Pulmonary artery endothelial cell (primary cell): Measurements from ENCODE around the gene TUB. TPM values are rescaled to one million over a fixed set of nuclear protein-coding genes. Genes with fewer than 3 reads are reported as not detected.
A peak's percentile ranks its signal among the peaks of the same experiment; 100 is the strongest.

Source experiments
- DNase-seq: peaks from one replicate; pipeline ENCODE4 v3.0.0-alpha.2; 2011; ENCODE audit warnings: low read depth, low spot score
- total RNA-seq: library from RNA; depleted of rRNA; stranded (reverse); fragments of >200 nt; gene quantifications from 2 replicates; pipeline ENCODE4 v1.2.3, GENCODE V29; 2014

TUB gene, protein sequence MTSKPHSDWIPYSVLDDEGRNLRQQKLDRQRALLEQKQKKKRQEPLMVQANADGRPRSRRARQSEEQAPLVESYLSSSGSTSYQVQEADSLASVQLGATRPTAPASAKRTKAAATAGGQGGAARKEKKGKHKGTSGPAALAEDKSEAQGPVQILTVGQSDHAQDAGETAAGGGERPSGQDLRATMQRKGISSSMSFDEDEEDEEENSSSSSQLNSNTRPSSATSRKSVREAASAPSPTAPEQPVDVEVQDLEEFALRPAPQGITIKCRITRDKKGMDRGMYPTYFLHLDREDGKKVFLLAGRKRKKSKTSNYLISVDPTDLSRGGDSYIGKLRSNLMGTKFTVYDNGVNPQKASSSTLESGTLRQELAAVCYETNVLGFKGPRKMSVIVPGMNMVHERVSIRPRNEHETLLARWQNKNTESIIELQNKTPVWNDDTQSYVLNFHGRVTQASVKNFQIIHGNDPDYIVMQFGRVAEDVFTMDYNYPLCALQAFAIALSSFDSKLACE
- 1.3 and 1.8 TPM in 2 replicates for total RNA-seq

DNA sequence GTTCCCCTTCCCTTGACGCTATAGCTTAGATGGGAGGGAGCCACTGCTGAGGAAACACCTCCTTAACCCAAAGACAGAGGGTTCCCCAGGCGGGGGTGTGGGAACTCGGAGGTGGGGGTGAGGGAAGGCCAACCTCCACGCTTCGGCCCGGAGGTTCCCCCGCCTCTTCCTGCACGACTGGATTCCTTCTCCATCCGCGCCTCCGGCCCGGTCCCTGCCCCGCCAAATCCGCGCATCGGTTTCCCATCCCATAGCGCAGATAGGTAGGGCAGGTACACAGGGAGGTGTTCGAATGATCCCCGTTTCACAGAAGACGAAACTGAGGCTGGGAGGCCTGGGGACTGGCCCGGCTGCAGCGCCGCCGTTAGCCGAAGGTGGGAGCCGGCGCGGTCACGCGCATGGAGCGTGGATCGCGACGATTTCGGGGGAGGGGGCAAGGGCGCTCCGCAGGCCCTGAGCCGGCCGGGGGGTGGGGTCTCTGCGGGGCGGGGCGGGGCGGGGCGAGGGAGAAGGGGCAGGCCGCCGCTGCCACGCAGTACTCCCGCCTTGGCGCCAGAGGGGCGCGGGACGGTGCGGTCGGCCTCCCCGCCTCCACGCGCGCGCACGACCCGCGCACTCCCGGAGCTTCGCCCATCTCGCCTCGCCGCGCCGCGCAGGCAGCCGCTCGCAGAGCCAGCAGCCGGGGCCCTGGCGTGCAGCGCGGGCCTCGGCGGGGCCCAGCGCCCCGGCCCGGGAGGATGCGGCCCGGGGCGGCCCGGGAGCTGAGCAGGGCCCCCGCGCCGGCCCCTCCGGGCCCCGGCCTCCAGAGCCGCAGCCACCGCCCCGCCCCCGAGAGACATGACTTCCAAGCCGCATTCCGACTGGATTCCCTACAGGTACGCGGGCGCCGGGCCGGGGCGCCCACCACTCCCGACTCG lies at the start of gene TUB:
TSS of gene TUB (plus strand) at position 538 of the 917 bp plus-strand sequence. CDS start at position 838, 300 bp downstream.
- DNase-seq = no peak

DNA sequence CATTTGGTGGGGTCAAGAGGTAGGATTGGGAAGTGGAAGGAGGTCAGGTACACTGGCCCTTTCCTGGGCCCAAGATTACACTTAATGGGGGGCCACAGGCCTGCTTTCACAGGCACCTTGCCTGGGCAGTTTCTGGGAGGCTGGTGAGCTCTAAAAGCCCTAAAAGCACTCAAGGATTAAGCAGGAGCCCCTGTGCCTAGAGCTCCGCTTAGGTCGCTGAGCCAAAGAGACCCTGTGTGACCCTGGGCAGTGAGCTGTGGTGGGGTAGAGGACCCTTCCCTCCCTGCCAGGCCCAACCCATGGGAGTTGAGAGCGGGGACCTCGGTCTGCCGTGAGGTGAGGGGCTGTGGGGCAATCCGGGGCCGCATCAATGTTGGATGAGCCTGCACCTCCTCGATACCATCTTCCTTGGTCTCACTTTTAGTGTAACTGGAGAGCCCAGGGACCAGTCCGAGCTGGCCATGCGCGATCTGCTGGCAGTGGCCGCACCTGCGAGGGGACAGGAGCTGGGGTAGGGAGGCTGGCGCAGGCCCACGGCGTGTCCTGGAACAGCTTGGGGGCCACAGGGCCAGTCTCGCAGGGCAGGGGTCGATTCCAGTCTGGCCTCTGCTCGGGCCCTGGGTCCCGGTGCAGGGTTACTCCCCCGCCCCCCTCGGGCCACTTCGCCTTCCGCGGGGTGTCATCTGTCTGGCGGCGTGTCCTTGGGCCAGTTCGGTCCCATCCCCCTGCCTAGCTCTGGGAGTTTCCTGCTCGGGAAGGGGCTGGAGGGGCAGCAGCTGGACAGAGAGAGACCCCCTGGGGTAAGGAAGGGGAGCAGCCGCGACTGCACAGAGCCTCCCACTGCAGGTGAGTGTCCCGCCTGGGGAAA lies 49.5 kb upstream of the TUB start:
- no peak for DNase-seq

- no peak for DNase-seq
These were observed 48.9 kb upstream of the TUB start for GRCh38 chr11:8032122-8032521.

GRCh38 chr11:8032576-8033304 lies 48.3 kb upstream of the TUB start:
- DNase-seq = no peak

GRCh38 chr11:8033305-8034105 lies 47.5 kb upstream of the TUB start:
- DNase-seq = peak; percentile 46

- DNase-seq = no peak
These were observed 46.9 kb upstream of the TUB start for GRCh38 chr11:8034106-8034585.

GRCh38 chr11:8034604-8035190 lies 46.3 kb upstream of the TUB start:
- DNase-seq = no peak

DNA sequence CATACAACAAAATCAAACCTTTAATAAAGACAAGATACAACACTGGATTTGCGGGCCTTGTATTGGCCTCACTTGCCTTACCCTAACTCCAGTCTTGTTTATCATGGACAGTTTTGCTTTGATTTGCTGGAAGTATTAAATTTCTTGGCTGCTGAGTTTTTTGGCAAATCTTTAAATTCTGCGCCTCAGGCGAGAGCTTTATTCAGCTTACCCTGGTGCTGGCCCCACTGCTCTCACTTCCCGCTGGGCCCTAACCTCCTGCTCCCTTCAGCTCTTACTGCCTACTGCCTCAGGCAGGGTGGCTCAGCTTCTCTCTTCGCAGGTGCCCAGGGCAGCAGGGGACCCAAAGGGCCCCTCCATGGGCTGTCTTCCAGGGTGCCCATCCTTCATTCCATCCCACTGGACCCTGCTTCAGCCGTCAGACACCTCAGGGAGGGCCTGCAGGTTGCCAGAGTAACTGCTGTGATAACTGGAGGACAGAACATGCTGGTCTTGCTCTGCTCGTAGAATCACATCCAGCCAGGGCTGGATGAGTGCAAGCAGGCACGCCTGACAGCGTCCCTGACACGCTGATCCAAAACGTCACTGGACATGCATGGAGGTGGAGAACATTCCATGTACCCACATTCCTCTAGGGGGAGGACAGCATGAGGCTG lies 45.7 kb upstream of the TUB start:
- no peak for DNase-seq

- no peak for DNase-seq
These were observed 44.8 kb upstream of the TUB start for GRCh38 chr11:8036002-8036802.

- DNase-seq = no peak
These were observed 44.0 kb upstream of the TUB start for GRCh38 chr11:8036986-8037385.

DNA sequence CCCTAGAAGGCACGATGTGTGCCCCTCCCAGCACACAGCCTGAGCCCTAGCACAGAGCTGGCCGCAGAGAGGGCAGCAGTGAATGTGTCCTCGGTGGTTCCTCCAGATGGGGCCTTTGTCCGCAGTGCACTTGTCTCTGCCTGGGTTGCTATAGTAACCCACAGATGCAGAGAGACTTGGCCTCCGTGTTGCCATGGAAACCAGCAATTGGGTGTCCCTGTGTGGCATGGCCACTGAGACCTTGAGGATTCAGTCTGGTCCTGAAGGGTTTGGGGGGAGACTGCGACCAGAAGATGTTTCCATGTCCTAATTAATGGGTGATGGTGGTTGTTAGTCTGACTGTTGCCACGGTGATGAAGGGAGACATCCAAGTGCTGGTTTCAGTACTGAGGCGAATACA lies 42.6 kb upstream of the TUB start:
- no peak for DNase-seq

DNA sequence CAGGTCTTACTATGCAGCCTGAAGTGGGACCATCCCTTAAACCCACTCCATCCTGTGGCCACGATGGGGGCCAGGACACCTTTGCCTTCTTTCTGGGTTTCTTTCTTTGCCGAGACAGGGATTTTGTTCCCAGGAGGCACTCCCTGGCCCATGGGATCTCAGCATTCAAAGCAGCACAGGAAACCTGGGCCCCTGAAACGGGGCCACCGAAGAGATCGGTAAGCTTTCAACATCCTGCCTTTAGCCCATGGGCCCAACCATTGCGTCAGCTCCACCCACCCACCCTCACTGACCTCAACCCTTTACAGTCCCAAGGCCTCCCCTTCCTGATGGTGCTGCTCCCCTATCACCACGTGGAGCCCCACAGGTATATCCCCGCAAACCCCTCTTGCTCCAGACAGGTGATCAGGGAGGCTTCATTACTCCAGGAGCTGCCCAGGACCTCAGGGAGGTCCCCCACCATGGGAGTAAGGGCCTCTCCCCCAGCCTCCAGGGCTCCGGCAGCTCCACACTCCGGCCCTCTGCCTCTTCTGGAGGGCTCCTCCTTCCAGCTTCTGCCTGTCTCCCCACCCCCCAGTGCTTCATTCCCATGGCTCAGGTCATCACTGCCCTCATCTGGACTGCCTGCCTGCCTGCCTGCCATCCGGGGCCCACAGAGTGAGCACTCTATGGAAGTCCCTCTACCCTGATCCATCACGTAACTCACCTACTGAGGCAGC lies 42.0 kb upstream of the TUB start:
- DNase-seq = no peak

GRCh38 chr11:8039530-8040260 lies 41.3 kb upstream of the TUB start:
- no peak for DNase-seq

- no peak for DNase-seq
These were observed 40.6 kb upstream of the TUB start for GRCh38 chr11:8040261-8040920.

GRCh38 chr11:8040921-8041285 lies 40.1 kb upstream of the TUB start:
- no peak for DNase-seq

DNA sequence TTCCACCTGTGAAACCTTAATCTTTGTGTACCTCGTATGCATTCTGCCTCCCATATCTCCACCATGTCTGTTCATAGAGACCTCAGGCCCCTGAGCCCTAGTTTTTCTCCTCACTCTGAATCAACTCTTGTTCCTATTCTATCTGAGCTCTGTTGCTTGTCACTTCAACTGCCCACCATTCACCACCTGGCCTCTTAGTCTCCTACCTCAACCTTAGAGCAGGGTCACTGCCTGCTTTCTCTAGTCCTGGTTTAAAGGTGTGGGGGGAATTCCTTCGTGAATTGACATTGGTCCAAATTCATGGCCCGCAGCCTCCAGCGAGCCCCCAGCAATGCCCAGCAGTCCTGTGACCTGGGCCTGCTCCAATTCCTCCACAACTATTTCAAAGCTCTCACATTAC lies 39.4 kb upstream of the TUB start:
- DNase-seq = no peak
